NCI-H446 (cell line): Measurements from ENCODE around the gene DPYSL5.

Experiments used
- DNase-seq, 2 experiments: peaks; one replicate each; lab custom pipeline; 2025; lab: John Stamatoyannopoulos, UW

DPYSL5 gene

GRCh38 chr2:26994983-26995382, 147.1 kb downstream of the DPYSL5 start:
- DNase-seq = no peak

GRCh38 chr2:26997394-26997793, 149.5 kb downstream of the DPYSL5 start:
- no peak for DNase-seq

- DNase-seq = no peak
Observed at GRCh38 chr2:26998323-26998722, 150.4 kb downstream of the DPYSL5 start.
